Muscle layer of colon (tissue), 2 donors: ENCODE results near the gene TPP2.

Experiments
- H3K27ac ChIP-seq: one replicate; pipeline ENCODE4 v1.7.0; 2013; ENCODE audit warnings: low read depth, mild to moderate bottlenecking, low read length, moderate library complexity
- H3K27me3 ChIP-seq, 2 donors: one replicate each; pipeline ENCODE4 v1.7.0; 2013; ENCODE audit warnings: low read length in 2 of 2, mild to moderate bottlenecking in 2 of 2; ENCODE audit not compliant: insufficient read depth in 2 of 2, control insufficient read depth in 1 of 2
- H3K36me3 ChIP-seq: one replicate; pipeline ENCODE4 v1.7.0; 2013; ENCODE audit warnings: mild to moderate bottlenecking, low read length; ENCODE audit not compliant: insufficient read depth
- H3K4me1 ChIP-seq: one replicate; pipeline ENCODE4 v1.7.0; 2013; ENCODE audit warnings: mild to moderate bottlenecking, low read length; ENCODE audit not compliant: insufficient read depth
- H3K4me3 ChIP-seq, 2 donors: one replicate each; pipeline ENCODE4 v1.7.0; 2013; ENCODE audit warnings: low read length in 2 of 2, low read depth in 1 of 2, mild to moderate bottlenecking in 1 of 2, moderate library complexity in 1 of 2
- H3K9ac ChIP-seq: one replicate; pipeline ENCODE4 v1.7.0; 2013; ENCODE audit warnings: low read length
- H3K9me3 ChIP-seq: one replicate; pipeline ENCODE4 v1.7.0; 2013; ENCODE audit warnings: mild to moderate bottlenecking, low read length
- donor health status: abdominal sarcoma.
- donor health status: Adenocarcinoma of cecum.

TPP2 gene

DNA sequence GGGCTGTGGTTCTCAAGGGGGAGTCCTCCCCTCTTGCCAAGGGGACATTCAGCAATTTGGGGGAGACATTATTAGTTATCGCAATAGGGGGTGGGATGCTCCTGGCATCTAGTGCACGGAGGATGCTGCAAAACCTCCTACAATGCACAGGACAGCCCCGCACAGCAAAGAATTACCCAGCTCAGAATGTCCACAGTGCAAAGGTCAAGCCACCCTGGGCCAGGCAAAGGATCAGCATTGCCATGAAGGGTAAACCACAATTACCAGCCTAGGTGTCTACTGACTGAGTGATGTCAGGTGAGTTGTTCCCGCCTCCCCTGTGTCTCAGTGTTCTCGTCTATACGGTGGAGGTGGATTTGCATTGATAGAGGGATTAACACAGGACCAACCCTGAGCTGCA lies 100.5 kb downstream of the TPP2 start:
- Histone ChIP-seq H3K36me3 (no peaks in the 10 kb centered on the region), H3K9ac (no peak overlapping the region), H3K4me3 (no peak overlapping the region), H3K27me3 (no peaks in the 10 kb centered on the region), H3K4me1 (no peaks in the 10 kb centered on the region), H3K9me3 (no peaks in the 10 kb centered on the region), H3K27ac (no peak overlapping the region)

GRCh38 chr13:102697929-102698648 lies 101.3 kb downstream of the TPP2 start:
- H3K9ac ChIP-seq = no peak overlapping the region
- H3K27ac ChIP-seq = no peak overlapping the region
- H3K4me3 ChIP-seq = no peak overlapping the region
- H3K27me3 ChIP-seq = no peaks in the 10 kb centered on the region
- H3K4me1 ChIP-seq = no peaks in the 10 kb centered on the region
- H3K36me3 ChIP-seq = no peaks in the 10 kb centered on the region
- H3K9me3 ChIP-seq = no peaks in the 10 kb centered on the region

DNA sequence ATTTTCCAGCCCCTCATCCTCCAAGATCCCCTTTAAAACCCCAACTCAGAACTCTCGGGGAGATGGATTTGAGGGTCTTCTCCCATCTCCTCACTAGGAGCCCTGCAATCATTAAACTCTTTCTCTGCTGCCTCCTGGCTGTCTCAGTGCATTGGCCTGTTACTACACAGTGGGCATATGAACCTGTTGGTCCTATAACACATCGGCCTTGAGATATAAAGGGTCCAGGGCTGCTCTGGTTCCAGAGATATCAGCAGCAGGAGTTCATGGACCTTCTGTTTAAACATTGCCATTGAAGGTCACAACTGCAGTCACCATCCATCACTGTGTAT lies 101.8 kb downstream of the TPP2 start:
- H3K4me3 ChIP-seq = no peak overlapping the region
- H3K27me3 ChIP-seq = no peaks in the 10 kb centered on the region
- H3K27ac ChIP-seq = no peak overlapping the region
- no peak overlapping the region for H3K9ac ChIP-seq
- H3K9me3 ChIP-seq = no peaks in the 10 kb centered on the region
- H3K36me3 ChIP-seq = no peaks in the 10 kb centered on the region
- no peaks in the 10 kb centered on the region for H3K4me1 ChIP-seq

- no peaks in the 10 kb centered on the region for H3K36me3 ChIP-seq
- H3K9ac ChIP-seq = no peak overlapping the region
- no peak overlapping the region for H3K4me3 ChIP-seq
- H3K27me3 ChIP-seq = no peaks in the 10 kb centered on the region
- no peaks in the 10 kb centered on the region for H3K9me3 ChIP-seq
- no peaks in the 10 kb centered on the region for H3K4me1 ChIP-seq
- no peak overlapping the region for H3K27ac ChIP-seq
Observed at GRCh38 chr13:102699504-102699903, 102.7 kb downstream of the TPP2 start.

GRCh38 chr13:102700088-102701031 lies 103.6 kb downstream of the TPP2 start:
- H3K4me3 ChIP-seq = no peak overlapping the region
- no peak overlapping the region for H3K9ac ChIP-seq
- H3K27me3 ChIP-seq = no peaks in the 10 kb centered on the region
- H3K4me1 ChIP-seq = no peaks in the 10 kb centered on the region
- H3K36me3 ChIP-seq = no peaks in the 10 kb centered on the region
- no peaks in the 10 kb centered on the region for H3K9me3 ChIP-seq
- H3K27ac ChIP-seq = no peak overlapping the region

DNA sequence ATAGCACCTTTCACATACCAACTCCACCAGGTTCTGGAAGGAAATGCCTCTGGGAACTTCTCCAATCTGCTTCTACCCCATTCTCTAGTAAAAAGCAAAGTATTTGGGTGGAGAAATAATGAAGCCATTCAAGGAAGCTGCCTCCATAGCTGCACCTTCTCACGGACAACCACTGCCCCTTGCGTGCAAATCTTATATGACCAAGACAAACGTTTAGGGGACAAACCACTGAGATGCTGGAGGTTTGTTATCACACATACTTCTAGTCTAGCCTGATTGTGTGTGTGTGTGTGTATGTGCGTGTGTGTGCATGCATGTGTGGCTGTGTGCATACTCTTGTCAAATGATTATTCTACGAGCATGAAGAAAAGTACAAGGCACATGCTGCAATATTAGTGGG lies 104.5 kb downstream of the TPP2 start:
- H3K27ac ChIP-seq = no peak overlapping the region
- H3K36me3 ChIP-seq = no peaks in the 10 kb centered on the region

GRCh38 chr13:102702965-102703725 lies 106.4 kb downstream of the TPP2 start:
- H3K27ac ChIP-seq = no peak overlapping the region
- H3K9me3 ChIP-seq = no peaks in the 10 kb centered on the region
- H3K9ac ChIP-seq = no peak overlapping the region
- H3K4me3 ChIP-seq = no peak overlapping the region
- H3K36me3 ChIP-seq = no peaks in the 10 kb centered on the region
- H3K27me3 ChIP-seq = no peaks in the 10 kb centered on the region
- H3K4me1 ChIP-seq = no peaks in the 10 kb centered on the region

More for the DNA sequence above, 104.5 kb downstream of the TPP2 start:
- Histone ChIP-seq H3K4me1 (no peaks in the 10 kb centered on the region), H3K9ac (no peak overlapping the region), H3K4me3 (no peak overlapping the region), H3K27me3 (no peaks in the 10 kb centered on the region), H3K9me3 (no peaks in the 10 kb centered on the region)

- Histone ChIP-seq H3K4me1 (no peaks in the 10 kb centered on the region), H3K9ac (no peak overlapping the region), H3K36me3 (no peaks in the 10 kb centered on the region), H3K27ac (no peak overlapping the region), H3K4me3 (no peak overlapping the region), H3K9me3 (no peaks in the 10 kb centered on the region), H3K27me3 (no peaks in the 10 kb centered on the region)
Observed at GRCh38 chr13:102703726-102704035, 106.9 kb downstream of the TPP2 start.

DNA sequence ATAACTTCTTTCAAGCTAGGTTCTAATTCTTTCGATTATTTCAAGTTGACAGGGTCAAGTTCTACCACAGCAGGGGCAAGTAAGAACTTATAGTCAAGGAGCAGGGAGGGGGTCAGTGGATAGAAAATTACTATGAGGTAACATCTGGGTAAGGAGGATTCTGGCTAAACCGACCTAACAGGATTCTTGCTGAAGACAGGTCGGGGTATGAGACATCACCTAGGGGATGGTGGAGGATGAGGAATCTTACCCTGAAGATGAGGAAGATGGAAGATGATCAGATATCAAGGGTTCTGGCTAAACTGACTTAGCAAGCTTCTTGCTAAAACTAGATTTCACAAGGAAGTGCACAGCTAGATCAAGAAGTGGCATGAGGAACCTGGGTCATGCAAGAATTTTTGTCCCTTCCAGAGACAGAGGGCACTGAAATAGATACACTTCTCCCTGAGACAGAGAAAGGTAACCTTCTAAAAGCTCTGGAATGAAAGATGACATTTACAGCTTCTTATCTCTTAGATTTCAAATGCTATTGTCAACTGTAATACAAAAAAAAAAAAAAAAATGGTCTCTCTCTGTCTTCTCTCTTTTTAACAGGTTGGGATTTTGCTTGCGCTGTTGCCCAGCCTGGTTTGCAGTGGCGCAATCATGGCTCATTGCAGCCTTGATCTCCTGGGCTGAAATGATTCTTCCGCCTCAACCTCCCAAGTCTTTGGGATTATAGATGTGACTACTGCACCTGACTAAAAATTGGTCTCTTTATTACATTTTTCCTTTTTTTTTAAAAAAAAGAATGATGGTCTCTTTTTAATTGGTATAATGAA lies 107.7 kb downstream of the TPP2 start:
- Histone ChIP-seq H3K9me3 (no peaks in the 10 kb centered on the region), H3K4me1 (no peaks in the 10 kb centered on the region), H3K36me3 (no peaks in the 10 kb centered on the region), H3K9ac (no peak overlapping the region), H3K4me3 (no peak overlapping the region), H3K27ac (no peak overlapping the region), H3K27me3 (no peaks in the 10 kb centered on the region)

DNA sequence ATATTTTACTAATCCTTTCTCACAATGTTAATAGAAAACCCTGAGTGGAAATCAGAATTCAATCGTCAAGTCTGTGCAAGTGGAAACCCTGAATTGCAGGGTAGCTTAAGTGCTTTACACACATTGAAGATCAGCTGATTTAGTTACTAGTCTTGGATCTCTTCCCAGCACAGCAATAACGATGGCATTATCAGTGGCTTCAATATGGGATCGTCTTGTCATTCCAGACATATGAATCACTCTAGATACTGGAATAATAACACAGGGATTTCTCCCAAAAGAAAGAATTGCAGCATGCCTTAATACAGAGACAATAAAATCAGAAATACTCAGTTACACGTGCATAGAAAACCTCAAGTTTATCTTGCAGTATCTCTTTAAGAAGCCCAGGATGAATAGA lies 110.7 kb downstream of the TPP2 start:
- H3K9ac ChIP-seq = no peak overlapping the region
- no peak overlapping the region for H3K4me3 ChIP-seq
- no peaks in the 10 kb centered on the region for H3K36me3 ChIP-seq
- H3K27ac ChIP-seq = no peak overlapping the region
- no peaks in the 10 kb centered on the region for H3K27me3 ChIP-seq
- no peaks in the 10 kb centered on the region for H3K9me3 ChIP-seq
- H3K4me1 ChIP-seq = no peaks in the 10 kb centered on the region

DNA sequence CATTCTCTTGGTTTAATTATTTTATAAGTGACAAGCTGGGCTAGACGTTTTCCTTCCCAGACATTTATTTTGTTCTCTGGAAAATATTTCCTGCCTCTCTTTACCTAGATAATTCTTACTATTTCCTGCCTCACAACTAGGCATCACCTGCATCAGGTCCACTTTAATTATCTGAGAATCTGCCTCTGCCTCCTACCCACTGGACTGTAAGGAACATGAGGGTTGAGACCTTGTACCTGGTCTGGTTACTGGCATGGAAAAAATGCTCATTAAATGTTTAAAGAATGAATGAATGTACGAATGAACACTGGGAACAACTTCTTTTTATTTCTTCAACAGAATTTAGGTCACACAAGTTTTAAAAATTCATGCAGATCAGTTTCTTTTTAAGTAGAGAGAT lies 111.4 kb downstream of the TPP2 start:
- Histone ChIP-seq H3K4me3 (no peak overlapping the region), H3K4me1 (no peaks in the 10 kb centered on the region), H3K9ac (no peak overlapping the region), H3K27me3 (no peaks in the 10 kb centered on the region), H3K9me3 (no peaks in the 10 kb centered on the region), H3K27ac (no peak overlapping the region), H3K36me3 (no peaks in the 10 kb centered on the region)
